AG10803 (cell line): ENCODE measurements around the gene ACKR2.

Source experiments
- DNase-seq: peaks from one replicate; pipeline ENCODE4 v3.0.0; 2010; ENCODE audit warnings: low read depth
- H3K4me3 ChIP-seq: 2 replicates; pipeline ENCODE4 v1.5.1; 2011; ENCODE audit warnings: mild to moderate bottlenecking, low read length, control low read depth
- CTCF ChIP-seq: conservative IDR thresholded peaks from 2 replicates; pipeline ENCODE4 v1.5.1; 2011; ENCODE audit warnings: mild to moderate bottlenecking, low read length, control low read depth, inconsistent platforms

ACKR2 gene

GRCh38 chr3:42851228-42851834, 42.1 kb downstream of the ACKR2 start:
- TF ChIP-seq CTCF, result no peak
- H3K4me3 ChIP-seq, result no peak overlapping the region
- no peak for DNase-seq

- DNase-seq, result no peak
- TF ChIP-seq CTCF, result no peak
- no peak overlapping the region for H3K4me3 ChIP-seq
Observed at GRCh38 chr3:42852441-42852840, 43.2 kb downstream of the ACKR2 start.

GRCh38 chr3:42853056-42853455, 43.8 kb downstream of the ACKR2 start:
- DNase-seq, result no peak
- no peak for TF ChIP-seq CTCF
- H3K4me3 ChIP-seq, result no peak overlapping the region

- no peak for DNase-seq
- no peak for TF ChIP-seq CTCF
- H3K4me3 ChIP-seq, result no peak overlapping the region
Observed at GRCh38 chr3:42853739-42854302, 44.6 kb downstream of the ACKR2 start.

- TF ChIP-seq CTCF, result no peak
- no peak overlapping the region for H3K4me3 ChIP-seq
- DNase-seq, result no peak
Observed at GRCh38 chr3:42855219-42855546, 45.9 kb downstream of the ACKR2 start.

- H3K4me3 ChIP-seq, result no peak overlapping the region
- no peak for DNase-seq
- no peak for TF ChIP-seq CTCF
Observed at GRCh38 chr3:42855547-42856380, 46.5 kb downstream of the ACKR2 start.

- TF ChIP-seq CTCF, result no peak
- no peak for DNase-seq
- no peak overlapping the region for H3K4me3 ChIP-seq
Observed at GRCh38 chr3:42856544-42856943, 47.3 kb downstream of the ACKR2 start.
